GM12873 (cell line): ENCODE measurements around the gene FHOD1.

Experiments
- TF ChIP-seq, protein P1 (sequence below): IDR thresholded peaks from 2 replicates; pipeline ENCODE4 v1.5.1; 2012; ENCODE audit warnings: low read depth, mild to moderate bottlenecking, moderate library complexity, low read length, control low read depth; ENCODE audit not compliant: insufficient read depth; ENCODE audit errors: missing control alignments

FHOD1 gene

GRCh38 chr16:67179421-67180080, 67.7 kb downstream of the FHOD1 start:
- TF ChIP-seq, protein P1, sequence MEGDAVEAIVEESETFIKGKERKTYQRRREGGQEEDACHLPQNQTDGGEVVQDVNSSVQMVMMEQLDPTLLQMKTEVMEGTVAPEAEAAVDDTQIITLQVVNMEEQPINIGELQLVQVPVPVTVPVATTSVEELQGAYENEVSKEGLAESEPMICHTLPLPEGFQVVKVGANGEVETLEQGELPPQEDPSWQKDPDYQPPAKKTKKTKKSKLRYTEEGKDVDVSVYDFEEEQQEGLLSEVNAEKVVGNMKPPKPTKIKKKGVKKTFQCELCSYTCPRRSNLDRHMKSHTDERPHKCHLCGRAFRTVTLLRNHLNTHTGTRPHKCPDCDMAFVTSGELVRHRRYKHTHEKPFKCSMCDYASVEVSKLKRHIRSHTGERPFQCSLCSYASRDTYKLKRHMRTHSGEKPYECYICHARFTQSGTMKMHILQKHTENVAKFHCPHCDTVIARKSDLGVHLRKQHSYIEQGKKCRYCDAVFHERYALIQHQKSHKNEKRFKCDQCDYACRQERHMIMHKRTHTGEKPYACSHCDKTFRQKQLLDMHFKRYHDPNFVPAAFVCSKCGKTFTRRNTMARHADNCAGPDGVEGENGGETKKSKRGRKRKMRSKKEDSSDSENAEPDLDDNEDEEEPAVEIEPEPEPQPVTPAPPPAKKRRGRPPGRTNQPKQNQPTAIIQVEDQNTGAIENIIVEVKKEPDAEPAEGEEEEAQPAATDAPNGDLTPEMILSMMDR = peak; percentile 33
